ENCODE data around the gene UBAC2.
"Not testable (repeated sequence)": the region's sequence is repeated elsewhere in the genome, so short reads cannot be mapped to it uniquely, and the experiment has no call there.

UBAC2 gene

DNA sequence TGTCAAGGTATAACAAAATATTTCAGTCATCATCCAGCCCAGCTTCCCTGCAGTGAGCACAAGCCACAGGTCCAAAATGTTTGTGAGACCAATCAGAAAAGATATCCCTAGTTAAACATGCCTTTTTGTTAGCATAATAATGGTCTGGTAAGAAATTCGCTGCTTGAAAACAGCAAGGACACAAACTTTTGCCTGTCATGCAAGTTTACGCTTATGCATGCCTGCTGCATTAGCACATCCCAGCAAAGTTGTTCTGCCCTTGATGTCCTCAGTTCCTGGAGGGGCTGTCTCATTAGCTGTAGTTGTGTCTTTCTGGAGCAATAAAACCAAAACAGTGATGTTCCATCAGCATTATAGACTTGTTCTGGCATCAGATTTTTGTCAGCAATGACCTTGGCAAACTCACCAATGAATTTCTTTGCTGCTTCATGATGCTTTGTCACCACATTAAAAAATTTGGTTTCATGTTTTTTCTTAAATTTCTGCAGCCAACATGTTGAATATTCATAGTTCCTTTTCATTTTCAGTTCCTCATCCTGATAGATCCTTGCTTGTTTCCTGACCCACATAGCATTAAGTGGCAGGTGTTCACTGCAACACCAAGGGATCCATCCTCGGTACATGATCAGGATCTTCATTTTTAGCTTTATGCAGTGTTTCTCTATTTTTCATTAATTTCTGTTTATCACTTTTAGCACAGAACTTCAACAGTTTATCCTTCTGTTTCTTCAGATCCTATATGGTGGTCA, 178.5 kb downstream of the UBAC2 start:
- DNase-seq (ENCODE audit: low spot score): no peak

DNA sequence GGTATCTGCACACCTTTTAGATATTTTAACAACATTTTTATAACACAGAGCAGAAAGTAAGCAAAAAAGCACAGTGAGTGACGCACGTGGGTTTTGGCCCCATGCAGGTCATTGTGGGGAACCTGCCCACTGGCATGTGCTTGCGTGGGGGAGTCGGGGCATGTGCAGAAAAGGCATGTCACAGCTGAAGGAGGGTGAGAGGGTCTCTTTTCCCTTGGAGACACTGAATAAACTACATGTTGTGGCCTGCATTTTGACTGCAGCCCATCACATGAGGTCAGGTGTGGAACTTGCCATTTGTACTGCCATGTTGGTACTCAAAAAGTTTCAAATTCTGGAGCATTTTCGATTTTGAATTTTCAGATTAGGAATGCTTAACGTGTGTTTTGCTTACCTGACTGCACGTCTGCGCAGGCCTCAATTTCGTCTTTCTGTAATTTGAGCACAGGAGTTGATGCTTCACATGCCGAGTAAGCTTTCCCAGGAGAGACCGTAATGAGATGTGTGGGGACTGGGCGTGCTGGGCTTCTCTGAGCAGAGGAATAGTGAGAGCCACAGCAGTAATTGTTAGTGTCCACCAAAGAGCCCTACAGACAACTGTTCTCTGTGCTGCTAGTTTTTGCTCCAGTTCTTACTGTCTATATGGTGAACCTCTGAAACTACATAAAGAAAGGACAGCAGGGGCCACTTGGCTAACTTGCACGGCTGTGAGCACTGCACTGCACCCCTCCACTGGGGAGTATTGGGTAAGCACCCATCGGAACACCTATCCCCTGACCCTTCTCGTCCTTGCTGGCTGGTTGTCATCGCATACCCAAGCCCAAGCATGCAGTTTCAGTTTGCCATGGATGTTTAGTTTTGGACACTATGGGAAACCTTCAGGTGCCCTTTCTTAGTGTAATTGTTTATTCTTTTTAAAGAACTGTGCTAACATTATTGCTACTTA, 179.5 kb downstream of the UBAC2 start:
- DNase-seq (ENCODE audit: low spot score): no peak

- DNase-seq (ENCODE audit: low spot score): no peak
Observed at GRCh38 chr13:99380921-99381645, 180.4 kb downstream of the UBAC2 start.

- DNase-seq (ENCODE audit: low spot score): no peak
Observed at GRCh38 chr13:99381766-99382165, 181.1 kb downstream of the UBAC2 start.

DNA sequence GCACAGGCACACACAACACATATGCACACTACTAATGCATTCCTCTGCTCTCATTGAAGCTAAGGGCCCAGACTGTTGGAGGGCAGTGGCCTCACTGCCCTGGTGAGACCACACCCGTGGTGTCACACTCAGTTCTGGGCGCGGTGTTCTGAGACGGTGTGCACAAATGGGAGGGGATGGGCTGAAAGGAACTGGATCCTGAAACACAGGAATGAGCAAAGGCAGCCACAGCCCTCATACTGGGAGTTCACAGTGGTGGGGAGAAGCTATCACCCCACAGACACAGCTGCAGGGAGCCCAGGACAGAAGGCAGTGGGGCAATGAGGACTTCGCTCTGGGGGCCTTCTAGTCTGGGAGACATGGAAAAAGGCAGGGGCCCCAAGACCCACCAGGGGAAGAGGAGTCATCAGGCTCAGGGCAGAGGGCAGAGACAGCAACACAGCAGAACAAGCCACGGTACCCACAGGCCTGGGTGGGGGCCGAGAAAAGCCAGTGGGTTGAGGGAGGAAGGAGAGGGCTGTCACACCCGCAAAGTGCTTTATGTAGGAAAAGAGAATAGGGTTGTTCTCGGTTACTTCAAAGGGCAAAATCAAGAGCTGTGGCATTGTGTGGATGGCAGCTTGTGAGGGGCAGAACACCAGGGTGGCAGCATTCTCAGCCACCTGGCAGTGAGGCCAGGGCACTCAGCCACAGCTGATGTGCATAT, 181.9 kb downstream of the UBAC2 start:
- DNase-seq (ENCODE audit: low spot score): no peak

GRCh38 chr13:99383511-99383921, 182.9 kb downstream of the UBAC2 start:
- DNase-seq (ENCODE audit: low spot score): no peak

DNA sequence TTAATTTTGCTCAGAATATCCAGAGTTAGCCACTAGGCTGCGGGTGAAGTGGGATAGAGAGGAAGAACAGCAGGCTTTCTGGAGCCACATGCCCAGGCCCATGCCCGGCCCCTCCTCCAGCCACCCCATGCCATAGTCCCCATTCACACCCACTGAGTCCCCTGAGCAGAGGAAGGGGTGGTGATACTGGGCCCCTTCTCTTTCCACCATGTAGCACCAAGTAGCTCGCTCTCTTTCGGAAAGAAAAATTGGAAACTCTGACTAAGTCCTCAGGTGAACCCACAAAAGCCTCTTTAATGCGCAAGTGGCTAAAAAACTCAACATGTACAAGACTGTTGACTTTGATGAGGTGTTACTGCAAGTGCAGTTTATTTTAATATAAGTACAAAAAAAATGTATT, 183.3 kb downstream of the UBAC2 start:
- no peak for DNase-seq (ENCODE audit: low spot score)

- peak; percentile 62 for DNase-seq (ENCODE audit: low spot score)
Observed at GRCh38 chr13:99384468-99384867, 183.8 kb downstream of the UBAC2 start.

DNA sequence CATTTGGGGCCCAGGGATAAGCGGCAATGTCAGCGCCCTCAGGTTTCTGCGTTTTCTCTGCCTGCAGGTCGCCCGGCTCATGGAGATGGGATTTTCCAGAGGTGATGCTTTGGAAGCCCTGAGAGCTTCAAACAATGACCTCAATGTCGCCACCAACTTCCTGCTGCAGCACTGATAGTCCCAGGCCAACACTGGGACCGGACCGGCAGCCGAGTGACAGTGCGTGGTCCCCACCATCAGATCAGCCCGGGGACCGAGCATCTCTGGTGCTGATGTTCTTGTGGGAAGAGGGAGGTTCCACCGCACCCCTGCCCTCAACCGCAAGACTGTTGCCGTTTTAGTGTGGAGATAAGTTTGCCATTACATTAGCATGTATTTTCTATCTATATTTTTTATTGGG, 184.5 kb downstream of the UBAC2 start:
- DNase-seq (ENCODE audit: low spot score): no peak

DNA sequence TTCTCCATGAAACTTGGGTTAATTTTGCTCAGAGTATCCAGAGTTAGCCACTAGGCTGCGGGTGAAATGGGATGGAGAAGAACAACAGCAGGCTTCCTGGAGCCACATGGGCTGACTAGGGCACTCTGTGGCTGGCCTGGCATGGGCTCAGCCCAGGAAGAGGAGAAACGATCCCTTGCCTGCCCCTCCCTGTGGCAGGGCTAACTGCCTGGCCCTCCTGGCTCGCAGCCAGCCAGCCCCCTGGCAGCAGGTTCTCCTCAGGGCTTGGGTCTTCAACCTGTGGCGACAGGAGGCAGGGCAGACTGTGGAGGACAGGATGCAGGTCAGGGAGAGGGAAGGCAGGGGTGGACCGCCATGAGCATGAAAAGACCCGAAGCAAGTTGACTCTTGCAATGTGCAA, 185.3 kb downstream of the UBAC2 start:
- no peak for DNase-seq (ENCODE audit: low spot score)

GRCh38 chr13:99386495-99386894, 185.8 kb downstream of the UBAC2 start:
- DNase-seq (ENCODE audit: low spot score): no peak

- DNase-seq (ENCODE audit: low spot score): peak; percentile 35
Observed at GRCh38 chr13:99386911-99387788, 186.5 kb downstream of the UBAC2 start.

DNA sequence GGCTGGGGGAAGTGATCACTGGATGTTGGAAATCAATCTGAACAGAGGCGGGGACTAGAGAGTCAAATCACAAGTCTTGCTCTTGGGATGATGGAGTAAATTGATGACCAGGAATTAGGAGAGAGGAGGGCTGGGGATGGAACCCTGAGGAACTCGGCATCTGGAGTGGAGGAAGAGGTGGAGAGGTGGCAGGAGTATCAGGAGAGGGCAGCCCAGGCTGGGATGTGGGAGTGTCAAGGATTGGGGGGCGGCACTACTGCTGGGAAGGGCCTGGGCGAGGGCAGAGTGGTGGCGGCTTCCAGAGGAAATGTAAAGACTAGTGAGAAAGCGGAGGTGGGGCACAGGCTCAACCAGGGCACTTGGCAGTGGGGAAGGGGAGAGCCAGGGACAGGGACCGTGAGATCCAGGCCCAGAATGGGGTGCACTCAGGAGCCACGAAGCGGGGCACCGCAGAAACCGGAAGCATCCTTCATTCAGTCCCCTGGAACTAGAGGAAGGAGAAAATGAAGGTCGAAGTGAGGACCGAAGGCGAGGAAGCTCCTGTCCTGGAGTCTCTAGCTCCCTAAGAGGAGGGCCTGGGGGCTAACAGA, 187.8 kb downstream of the UBAC2 start:
- no peak for DNase-seq (ENCODE audit: low spot score)

GRCh38 chr13:99389094-99389493, 188.4 kb downstream of the UBAC2 start:
- DNase-seq (ENCODE audit: low spot score): not testable (repeated sequence)

GRCh38 chr13:99389520-99390304, 189.1 kb downstream of the UBAC2 start:
- DNase-seq (ENCODE audit: low spot score): no peak

GRCh38 chr13:99390601-99391000, 189.9 kb downstream of the UBAC2 start:
- no peak for DNase-seq (ENCODE audit: low spot score)

GRCh38 chr13:99391781-99392469, 191.3 kb downstream of the UBAC2 start:
- no peak for DNase-seq (ENCODE audit: low spot score)

DNA sequence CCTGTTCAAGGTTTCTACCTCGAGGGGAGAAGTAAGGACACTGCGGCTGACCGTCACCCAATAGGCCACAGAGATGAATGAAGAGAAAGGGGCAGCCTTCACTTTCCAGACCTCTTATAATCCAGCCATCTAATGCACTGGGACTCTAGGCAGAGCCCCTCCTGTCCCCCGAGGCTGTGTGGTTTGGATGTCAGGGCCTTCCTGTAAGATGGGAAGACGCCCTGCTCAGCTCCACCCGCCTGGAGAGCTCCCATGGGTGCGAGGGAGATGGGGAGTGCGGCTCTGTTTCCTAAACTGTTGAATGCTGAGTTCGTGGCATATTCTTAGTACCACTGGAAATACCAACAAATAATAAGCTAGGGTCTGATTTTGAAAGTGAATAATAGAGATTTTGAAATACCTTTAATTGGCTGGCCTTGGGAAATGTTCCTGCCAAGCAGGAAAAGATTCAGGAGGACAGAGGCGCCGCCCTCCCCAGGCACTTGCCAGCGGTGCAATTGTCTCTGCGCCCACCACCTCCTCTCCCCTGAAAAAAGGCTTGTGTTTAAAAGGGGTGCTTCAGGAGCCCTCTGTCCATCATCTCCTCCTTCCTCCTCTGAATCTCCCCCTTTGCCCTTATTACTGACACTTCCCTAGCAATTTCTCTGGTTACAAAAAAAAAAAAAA, 191.9 kb downstream of the UBAC2 start:
- no peak for DNase-seq (ENCODE audit: low spot score)

Measured in pons (tissue), 1 donor.